K562 (cell line): ENCODE data around the gene BNC1. TPM values are rescaled to one million over a fixed set of nuclear protein-coding genes. Genes with fewer than 3 reads are reported as not detected.

ENCODE experiments used
- ATAC-seq: fragments of 200-7000 bp; cut with Tn5 transposase; 3 replicates; pipeline ENCODE4 v1.9.1; 2020; ENCODE audit warnings: moderate library complexity
- BruUV-seq: library from RNA; stranded (reverse); fragments of 400-500 nt; replicated peaks from 2 replicates; lab custom pipeline; 2021; lab: Mats Ljungman, UMichigan
- CTCF ChIA-PET: fragments of 300-600 bp; formaldehyde crosslinking; extraction: SDS; loops from one replicate; lab custom pipeline; 2021; ENCODE audit warnings: low intra/inter-chr PET ratio; lab: Yijun Ruan, JAX
- POLR2A ChIA-PET: fragments of 300-600, 350-650 bp; sonication (Branson Sonifier 250); formaldehyde crosslinking; extraction: SDS; loops from one replicate; lab custom pipeline; 2021; ENCODE audit warnings: antibody characterized with exemption, inconsistent platforms; lab: Yijun Ruan, JAX
- DNase-seq, 4 experiments: peaks; one replicate each; pipeline versions ENCODE4 v3.0.0 to v3.0.0-alpha.2; 2011 to 2018; ENCODE audit warnings: low spot score in 3 of 4, mixed read lengths in 3 of 4; ENCODE audit errors: extremely low read depth in 1 of 4
- FAIRE-seq: peaks from 2 replicates; lab custom pipeline; 2011; peaks lifted over from hg19 to GRCh38; lab: Jason Lieb, UNC
- H2AFZ ChIP-seq: 2 replicates; pipeline ENCODE4 v1.6.0; 2011; ENCODE audit warnings: low read depth, low read length, control low read depth, inconsistent platforms
- H3K27ac ChIP-seq: fragments of 200-600 bp; 3 replicates; pipeline ENCODE4 v1.8.0; 2011; ENCODE audit warnings: low read depth, mild to moderate bottlenecking, control low read depth, inconsistent platforms, low read length, moderate library complexity, mixed read lengths; ENCODE audit errors: extremely low read depth
- H3K27me3 ChIP-seq, 2 experiments: fragments of 300-600 bp in 1 of 2; 2 replicates in 1 of 2; 3 replicates in 1 of 2; pipeline versions ENCODE4 v1.6.0 to v1.8.0; 2011; ENCODE audit warnings: inconsistent platforms in 2 of 2, low read length in 2 of 2, mild to moderate bottlenecking in 1 of 2, mixed read lengths in 1 of 2, moderate library complexity in 1 of 2; ENCODE audit not compliant: control insufficient read depth in 2 of 2, insufficient read depth in 2 of 2
- H3K36me3 ChIP-seq: fragments of 300-600 bp; 3 replicates; pipeline ENCODE4 v1.8.0; 2011; ENCODE audit warnings: mild to moderate bottlenecking, low read length, inconsistent platforms; ENCODE audit not compliant: control insufficient read depth, insufficient read depth
- H3K4me1 ChIP-seq, 2 experiments: fragments of 200-600 bp in 1 of 2; replicated peaks in 1 of 2; 2 replicates in 1 of 2; 3 replicates in 1 of 2; pipeline versions ENCODE4 v1.5.1 to v1.8.0; 2011; ENCODE audit warnings: inconsistent platforms in 2 of 2, low read length in 2 of 2, mild to moderate bottlenecking in 1 of 2, mixed read lengths in 1 of 2, moderate library complexity in 1 of 2; ENCODE audit not compliant: control insufficient read depth in 2 of 2, insufficient read depth in 2 of 2
- H3K4me2 ChIP-seq: 2 replicates; pipeline ENCODE4 v1.6.1; 2011; ENCODE audit warnings: low read length, control low read depth, inconsistent platforms, mixed read lengths; ENCODE audit not compliant: insufficient read depth
- H3K4me3 ChIP-seq: fragments of 200-600 bp; sonication (generic), shearing (Covaris generic); 2 replicates; pipeline ENCODE4 v1.5.1; 2016; ENCODE audit warnings: control low read depth, inconsistent platforms
- H3K79me2 ChIP-seq: fragments of 200-600 bp; 3 replicates; pipeline ENCODE4 v1.8.0; 2011; ENCODE audit warnings: low read length, inconsistent platforms; ENCODE audit not compliant: control insufficient read depth, insufficient read depth
- H3K9ac ChIP-seq, 2 experiments: 2 replicates each; pipeline versions ENCODE4 v1.6.0 to v1.6.1; 2011; ENCODE audit warnings: low read depth in 2 of 2, low read length in 2 of 2, control low read depth in 1 of 2, inconsistent platforms in 1 of 2, mild to moderate bottlenecking in 1 of 2, mixed read lengths in 1 of 2; ENCODE audit not compliant: insufficient read depth in 1 of 2
- H3K9me1 ChIP-seq: one replicate; pipeline ENCODE4 v1.6.0; 2011; ENCODE audit warnings: inconsistent platforms, mild to moderate bottlenecking, low read length, moderate library complexity; ENCODE audit not compliant: control insufficient read depth, insufficient read depth
- H3K9me3 ChIP-seq: replicated peaks from 2 replicates; pipeline ENCODE4 v1.5.1; 2011; ENCODE audit warnings: low read depth, low read length, inconsistent platforms; ENCODE audit not compliant: control insufficient read depth, insufficient read depth
- H4K20me1 ChIP-seq: replicated peaks from 2 replicates; pipeline ENCODE4 v1.6.1; 2011; ENCODE audit warnings: low read length, inconsistent platforms, mixed read lengths; ENCODE audit not compliant: control insufficient read depth, insufficient read depth
- CEBPB ChIP-seq: fragments of 450-650 bp; IDR thresholded peaks from 2 replicates; pipeline ENCODE4 v1.6.1; 2016; ENCODE audit warnings: missing genetic modification characterization, missing compliant biosample characterization
- CHAMP1 ChIP-seq: fragments of 450-650 bp; IDR thresholded peaks from 2 replicates; pipeline ENCODE4 v1.6.1; 2016; ENCODE audit warnings: mild to moderate bottlenecking
- CREM ChIP-seq: IDR thresholded peaks from 2 replicates; pipeline ENCODE4 v1.6.1; 2014; ENCODE audit warnings: antibody characterized with exemption, low read depth
- E2F6 ChIP-seq, 2 experiments: IDR thresholded peaks; 2 replicates each; pipeline ENCODE4 v1.6.1; 2011; ENCODE audit warnings: borderline replicate concordance in 1 of 2, control low read depth in 1 of 2, low read depth in 1 of 2, low read length in 1 of 2, mild to moderate bottlenecking in 1 of 2, mixed read lengths in 1 of 2, moderate library complexity in 1 of 2; ENCODE audit not compliant: insufficient read depth in 1 of 2, insufficient read length in 1 of 2, poor library complexity in 1 of 2, severe bottlenecking in 1 of 2; ENCODE audit errors: extremely low read depth in 1 of 2
- TGIF2 ChIP-seq: sonication (generic); formaldehyde crosslinking; IDR thresholded peaks from 2 replicates; pipeline ENCODE4 v1.8.1; 2022; ENCODE audit warnings: mild to moderate bottlenecking, missing genetic modification reagents, moderate library complexity
- ZNF79 ChIP-seq: fragments of 250-450 bp; sonication (Bioruptor Pico); IDR thresholded peaks from 2 replicates; pipeline ENCODE4 v1.4.0; 2020; ENCODE audit warnings: low read depth, mild to moderate bottlenecking, moderate library complexity
- WGBS: fragments of 100-300 bp; shearing (Covaris generic); methylation state at CpG from one replicate; pipeline ENCODE4 v1.1.6; 2016; ENCODE audit warnings: low coverage, mixed read lengths; ENCODE audit not compliant: insufficient coverage; ENCODE audit errors: missing lambda C conversion rate; 5-methylcytosine and 5-hydroxymethylcytosine counted together
- in situ Hi-C: fragments of 300-500 bp; cut with MboI; formaldehyde crosslinking; loops from 4 replicates; pipeline ENCODE4 v1.15.0; 2018; ENCODE audit warnings: inconsistent platforms, mixed read lengths
- intact Hi-C: fragments of 100-400 bp; cut with micrococcal nuclease; formaldehyde crosslinking; loops from 2 replicates; pipeline ENCODE4 v1.14.2; 2022
- polyA plus RNA-seq, 8 experiments: library from polyadenylated mRNA; depleted of rRNA in 4 of 8; stranded (reverse) in 5 of 8; unstranded in 3 of 8; fragments of >200 nt; fragmentation: Nextera tagmentation in 2 of 8; fragmentation: Illumina TruSeq in 1 of 8; extraction: Ambion mirVana in 2 of 8; extraction: Trizol in 1 of 8; gene quantifications; 2 replicates each; pipeline versions ENCODE4 v1.2.1 to v1.2.3, GENCODE V29; 2011 to 2014; ENCODE audit warnings: inconsistent platforms in 1 of 8, missing spikeins in 1 of 8
- total RNA-seq, 7 experiments: library from RNA; depleted of rRNA in 6 of 7; stranded (reverse); fragments of >200 nt in 6 of 7; fragmentation: Illumina TruSeq in 2 of 7; extraction: Trizol in 2 of 7; gene quantifications; 2 replicates each; pipeline versions ENCODE4 v1.2.1 to v1.2.3, GENCODE V29; 2011 to 2021; ENCODE audit warnings: low replicate concordance in 1 of 7

The BNC1 gene
- total and polyA plus RNA-seq, 9 of the 15 experiments (the other 6 are each of a cell fraction or from before 2014, with no cell fraction given) = not detected

- no peak overlapping the region for H3K4me3 ChIP-seq
- H3K27ac ChIP-seq = no peak overlapping the region
- in situ Hi-C loops (no loop called here), intact Hi-C loops (no loop called here)
- H3K27me3 ChIP-seq = peaks cover 0 to 15% of the 10 kb centered on the region in 2 experiments; a peak in 1 of 5 replicates
- no peaks in the 10 kb centered on the region for H4K20me1 ChIP-seq
- WGBS = 0% methylated on average over 2 of the region's 2 CpGs
- no peaks in the 10 kb centered on the region for H3K9me1 ChIP-seq
- no peak for FAIRE-seq
- ChIA-PET POLR2A (no interaction called here), CTCF (no interaction called here)
- no TSS peak for BruUV-seq
- no peaks in the 10 kb centered on the region for H3K36me3 ChIP-seq
- H3K4me1 ChIP-seq = no peaks in the 10 kb centered on the region
- no peak overlapping the region for H3K4me2 ChIP-seq
- TF ChIP-seq CEBPB = no peak
- no peak for TF ChIP-seq CHAMP1
- TF ChIP-seq CREM = no peak
- no peak for TF ChIP-seq TGIF2 (CRISPR knock-in tag)
- no peak for TF ChIP-seq E2F6 (IDR thresholded peaks at IDR 0.05; ENCODE audit: borderline replicate concordance in 1 of 2, extremely low read depth in 1 of 2, insufficient read depth in 1 of 2, insufficient read length in 1 of 2, low read depth in 1 of 2, low read length in 1 of 2, poor library complexity in 1 of 2, severe bottlenecking in 1 of 2)
- no peak for TF ChIP-seq ZNF79 (CRISPR knock-in tag)
- no peak overlapping the region for H3K9ac ChIP-seq
- H3K9me3 ChIP-seq = no peaks in the 10 kb centered on the region
- no peak for ATAC-seq
- H2AFZ ChIP-seq = no peak overlapping the region
- no peak for DNase-seq
- H3K79me2 ChIP-seq = no peaks in the 10 kb centered on the region
Observed at GRCh38 chr15:83324799-83325198, 40.3 kb upstream of the BNC1 start.
